Epidermal melanocyte (primary cell): ENCODE measurements around the gene ZNF616.

Experiments used
- DNase-seq: peaks from one replicate; pipeline ENCODE4 v3.0.0; 2011; ENCODE audit warnings: low spot score; ENCODE audit not compliant: insufficient read length

ZNF616 gene

DNA sequence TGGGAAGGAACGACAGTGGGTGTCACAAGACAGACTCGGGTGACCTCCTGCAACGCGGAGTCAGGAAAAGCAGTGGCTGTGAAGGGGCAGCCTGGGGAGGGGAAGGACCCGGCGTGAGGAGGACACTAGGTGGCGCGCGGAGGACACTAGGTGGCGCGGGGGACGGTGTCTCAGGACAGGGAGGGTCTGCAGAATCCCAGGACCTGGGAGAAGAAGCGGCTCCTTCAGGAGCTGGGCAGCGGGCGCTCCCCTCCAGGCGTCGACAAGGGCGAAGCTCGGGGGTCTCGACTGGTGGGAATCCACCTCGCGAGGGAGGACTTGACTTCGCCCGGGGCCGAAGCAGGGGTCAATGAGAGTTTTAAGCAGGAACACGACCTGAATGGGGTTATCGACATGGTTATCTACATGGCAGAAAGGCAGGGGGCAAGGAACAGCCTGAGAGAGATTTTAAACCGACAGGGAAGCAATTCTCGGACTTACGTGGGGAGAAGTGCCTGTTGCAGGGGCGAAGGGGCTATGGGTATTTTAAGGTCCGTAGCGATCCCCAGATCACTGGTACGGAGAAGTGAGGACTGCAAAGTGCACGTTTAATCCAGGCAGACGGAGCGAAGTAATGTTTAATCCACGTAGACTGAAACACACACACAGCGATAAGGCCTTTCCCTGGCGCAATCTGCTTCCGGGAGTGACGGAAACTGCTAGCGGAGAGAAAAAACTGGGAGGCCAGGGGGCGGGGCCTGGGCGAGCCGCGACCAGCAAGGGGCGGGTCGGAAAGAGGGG is at the start of gene ZNF616:
Gene ZNF616 (minus strand): TSS at position 687 of the 780 bp plus-strand sequence. CDS start 9,426 bp downstream, outside the sequence.
- peak; percentile 63 for DNase-seq

DNA sequence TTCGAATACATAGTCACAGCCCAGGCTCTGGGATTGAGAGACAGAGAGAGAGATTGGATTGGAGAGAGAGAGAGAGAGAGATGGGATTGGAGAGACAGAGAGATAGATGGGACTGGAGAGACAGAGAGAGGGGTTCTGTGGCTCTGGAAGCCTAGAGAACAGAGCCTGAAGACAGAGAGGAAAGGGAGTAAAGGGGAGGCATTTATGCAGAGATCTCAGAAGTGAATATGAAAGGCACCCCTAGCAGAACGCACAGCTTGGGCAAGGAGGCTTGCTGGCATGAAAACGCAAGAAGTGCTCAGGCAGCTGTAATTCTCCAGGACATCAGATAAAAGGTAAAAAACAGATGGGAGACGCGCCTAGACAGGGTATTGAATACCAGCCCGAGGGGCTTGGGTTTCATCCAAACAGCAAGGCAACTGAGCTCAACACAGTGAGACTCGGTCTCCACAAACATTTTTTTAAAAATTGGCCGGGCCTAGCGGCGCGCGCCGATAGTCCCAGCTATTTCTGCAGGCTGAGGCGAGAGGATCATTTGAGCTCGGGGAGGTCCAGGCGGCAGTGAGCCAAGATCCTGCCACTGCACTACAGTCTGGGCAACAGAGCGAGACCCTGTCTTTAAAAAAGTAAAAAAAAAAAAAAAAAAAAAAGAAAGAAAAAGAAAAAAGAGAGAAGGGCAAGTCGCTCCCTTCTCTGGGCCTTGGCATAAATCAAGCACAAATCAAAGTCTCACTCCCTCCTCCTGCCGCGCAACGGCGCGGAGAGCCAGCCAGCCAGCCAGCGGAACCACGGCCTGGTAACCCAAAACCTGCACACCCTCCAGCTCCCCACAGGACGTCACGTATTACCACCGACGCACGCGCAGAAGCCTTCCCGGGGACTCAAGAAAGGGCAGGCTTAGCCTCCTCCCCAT is 49.3 kb upstream of the ZNF616 start:
- DNase-seq = no peak

DNA sequence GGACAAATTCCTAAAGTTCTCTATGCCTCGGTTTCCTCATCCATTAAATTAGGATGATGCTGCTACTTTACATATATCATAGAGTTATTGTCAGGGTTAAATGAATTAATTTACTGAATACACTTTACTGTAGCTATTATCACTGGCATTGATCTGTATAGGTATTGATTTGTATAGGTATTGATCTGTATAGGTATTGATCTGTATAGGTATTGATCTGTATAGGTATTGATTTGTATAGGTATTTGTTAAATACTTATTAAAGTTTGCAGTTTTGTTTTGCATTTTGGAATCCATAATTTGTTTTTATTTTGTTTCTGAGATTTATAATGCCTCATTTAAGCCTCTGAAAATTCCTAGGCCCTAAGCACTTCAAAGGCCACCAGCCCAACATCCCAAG is 47.7 kb upstream of the ZNF616 start:
- no peak for DNase-seq

DNA sequence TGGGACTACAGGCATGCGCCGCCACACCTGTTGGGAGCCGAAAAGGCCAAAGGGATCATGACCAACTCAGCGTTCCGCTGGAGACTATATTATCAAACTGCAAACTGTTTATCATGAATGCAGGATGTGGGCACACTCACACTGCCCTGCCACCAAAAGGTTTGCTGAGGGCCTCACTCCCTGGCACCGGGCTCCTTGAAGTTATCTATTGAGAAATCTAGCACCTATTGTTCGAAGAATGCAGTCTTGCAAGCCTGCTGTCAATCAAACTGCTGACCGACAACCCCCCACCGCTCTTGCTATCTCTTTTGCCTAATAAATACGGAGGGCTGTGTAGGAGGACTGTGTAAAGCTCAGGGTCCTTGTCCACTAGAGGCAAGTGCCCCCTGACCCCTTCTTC is 36.8 kb upstream of the ZNF616 start:
- DNase-seq = no peak

DNA sequence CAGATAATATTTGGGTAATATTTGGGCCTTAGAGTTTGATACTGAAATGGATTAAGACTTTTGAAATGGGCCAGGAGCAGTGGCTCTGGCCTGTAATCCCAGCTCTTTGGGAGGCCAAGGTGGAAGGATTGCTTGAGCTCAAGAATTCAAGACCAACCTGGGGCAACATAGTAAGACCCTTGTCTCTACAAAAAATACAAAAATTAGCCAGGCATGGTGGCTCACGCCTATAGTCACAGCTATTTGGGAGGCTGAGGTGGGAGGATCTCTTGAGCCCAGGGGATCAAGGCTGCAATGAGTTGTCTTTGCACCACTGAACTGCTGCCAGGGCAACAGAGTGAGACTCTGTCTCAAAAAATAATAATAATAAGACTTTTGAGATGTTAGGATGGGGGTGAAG is 32.6 kb upstream of the ZNF616 start:
- no peak for DNase-seq

DNA sequence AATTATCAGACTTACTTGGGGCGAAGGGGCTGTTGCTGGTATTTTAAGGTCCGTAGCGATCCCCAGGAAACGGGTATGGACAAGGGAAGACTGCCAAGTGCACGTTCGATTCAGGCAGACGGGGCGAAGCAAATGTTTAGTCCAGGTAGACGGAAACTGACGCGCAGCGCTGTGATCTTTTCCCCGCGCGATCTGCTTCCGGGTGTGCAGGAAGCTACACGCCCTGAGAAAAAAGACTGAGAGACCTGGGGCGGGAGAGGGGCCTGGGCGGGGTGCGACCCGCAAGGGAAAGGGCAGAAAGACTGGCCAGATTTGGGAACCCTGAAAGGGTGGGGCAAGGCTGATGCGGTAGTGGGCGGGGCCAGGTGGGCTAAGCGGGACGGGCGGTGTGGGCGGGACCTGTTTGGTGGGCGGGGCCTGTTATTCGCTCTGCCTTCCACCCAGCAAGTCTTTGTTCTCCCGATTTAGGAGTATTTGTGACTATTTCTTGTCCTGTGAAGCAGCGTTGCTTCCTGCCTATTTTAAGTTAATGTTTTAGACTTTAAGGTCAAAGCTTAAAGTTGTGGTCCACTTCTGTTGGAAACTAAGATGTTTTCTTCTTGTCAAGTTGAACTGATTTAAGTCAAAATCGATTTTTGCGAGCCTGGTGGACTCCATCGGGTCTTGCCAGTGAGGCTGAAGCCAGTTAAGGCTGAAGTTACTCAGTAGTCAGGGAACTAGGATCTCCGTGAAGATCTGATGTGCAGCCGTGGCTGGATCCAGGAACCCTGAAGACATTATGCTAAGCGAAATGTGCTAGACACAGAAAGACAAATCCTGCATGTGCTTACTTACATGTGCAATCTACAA is 31.8 kb upstream of the ZNF616 start, which contains the start of gene ZNF836:
Gene ZNF836 (minus strand): TSS at position 301 of the 849 bp plus-strand sequence. CDS start 3,549 bp downstream, outside the sequence.
- DNase-seq = peak; percentile 88

DNA sequence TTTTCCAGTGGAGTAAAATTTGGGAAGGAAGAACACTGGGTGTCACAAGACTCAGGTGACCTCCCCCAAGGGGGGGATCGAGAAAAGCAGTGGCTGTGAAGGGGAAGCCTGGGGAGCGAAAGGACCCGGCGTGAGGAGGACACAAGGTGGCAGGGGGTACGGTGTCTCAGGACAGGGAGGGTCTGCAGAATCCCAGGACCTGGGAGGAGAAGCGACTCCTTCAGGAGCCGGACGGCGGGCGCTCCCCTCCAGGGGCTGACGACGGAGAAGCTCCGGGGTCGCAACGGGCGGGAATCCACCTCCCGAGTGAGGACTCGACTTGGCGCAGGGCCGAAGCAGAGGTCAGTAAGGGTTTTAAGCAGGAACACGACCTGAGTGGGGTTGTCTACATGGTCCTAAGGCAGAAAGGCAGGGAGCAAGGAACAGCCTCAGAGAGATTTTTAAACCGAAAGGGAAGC is 31.2 kb upstream of the ZNF616 start:
- no peak for DNase-seq

DNA sequence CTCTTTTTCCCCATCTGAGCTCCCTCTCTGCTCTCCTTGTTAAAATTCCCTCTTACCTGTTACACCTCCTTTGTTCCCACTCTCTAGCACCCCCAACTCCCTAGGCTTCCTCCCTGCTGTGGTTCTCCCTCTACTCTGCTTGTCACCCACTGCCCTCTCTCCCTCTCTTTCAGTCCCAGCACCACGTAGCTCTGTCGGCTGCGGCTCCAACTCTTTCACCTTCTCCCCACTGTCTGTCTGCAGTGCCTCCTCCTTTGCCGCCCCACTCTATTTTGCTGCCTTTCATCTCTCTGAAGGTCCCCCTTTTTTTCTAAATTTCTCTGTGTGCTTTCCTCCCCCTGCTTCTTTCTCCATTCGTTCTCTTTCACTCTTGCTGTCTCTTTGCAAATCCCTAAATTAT is 30.6 kb upstream of the ZNF616 start:
- DNase-seq = no peak

DNA sequence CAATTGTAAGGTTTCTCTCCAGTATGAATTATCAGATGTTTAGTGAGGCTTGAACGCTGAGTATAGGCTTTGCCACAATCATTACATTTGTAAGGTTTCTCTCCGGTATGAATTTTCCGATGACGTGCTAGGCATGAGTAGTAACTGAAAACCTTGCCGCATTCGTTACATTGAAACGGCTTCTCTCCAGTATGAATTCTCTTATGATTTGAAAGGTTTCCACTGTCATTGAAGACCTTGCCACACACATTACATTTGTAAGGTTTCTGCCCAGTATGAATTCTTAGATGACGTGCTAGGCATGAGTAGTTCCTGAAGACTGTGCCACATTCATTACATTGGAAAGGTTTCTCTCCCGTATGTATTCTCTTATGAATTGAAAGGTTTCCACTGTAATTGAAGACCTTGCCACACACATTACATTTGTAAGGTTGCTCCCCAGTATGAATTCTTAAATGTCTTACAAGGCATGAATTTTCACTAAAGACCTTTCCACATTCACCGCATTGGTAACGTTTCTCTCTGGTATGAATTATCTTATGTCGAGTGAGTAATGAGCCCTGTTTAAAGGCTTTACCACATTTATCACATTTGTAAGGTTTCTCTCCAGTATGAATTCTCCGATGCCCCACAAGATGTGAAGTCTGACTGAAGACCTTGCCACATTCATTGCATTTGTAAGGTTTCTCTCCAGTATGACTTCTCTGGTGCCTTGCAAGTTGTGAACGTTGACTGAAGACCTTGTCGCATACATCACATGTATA is 16.0 kb upstream of the ZNF616 start:
- DNase-seq = no peak

DNA sequence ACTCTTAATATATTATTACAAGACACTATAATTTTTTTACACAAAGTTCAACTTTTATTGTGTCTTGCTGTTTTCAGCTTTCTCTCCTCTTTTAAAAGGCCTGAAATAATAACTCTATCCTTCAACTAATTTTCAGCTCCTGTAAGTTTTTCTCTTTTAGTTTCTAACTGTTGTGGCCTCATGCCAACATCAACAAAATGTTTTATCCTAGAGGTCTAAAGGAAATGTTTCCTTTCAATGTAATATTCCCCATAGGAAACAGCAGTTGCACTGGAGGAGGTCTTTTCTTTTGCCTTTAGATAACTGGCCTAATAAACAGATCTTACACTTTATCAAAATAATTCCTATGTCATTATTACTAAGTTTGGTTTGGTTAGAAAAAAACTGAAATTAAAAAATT is 8.5 kb upstream of the ZNF616 start:
- no peak for DNase-seq

DNA sequence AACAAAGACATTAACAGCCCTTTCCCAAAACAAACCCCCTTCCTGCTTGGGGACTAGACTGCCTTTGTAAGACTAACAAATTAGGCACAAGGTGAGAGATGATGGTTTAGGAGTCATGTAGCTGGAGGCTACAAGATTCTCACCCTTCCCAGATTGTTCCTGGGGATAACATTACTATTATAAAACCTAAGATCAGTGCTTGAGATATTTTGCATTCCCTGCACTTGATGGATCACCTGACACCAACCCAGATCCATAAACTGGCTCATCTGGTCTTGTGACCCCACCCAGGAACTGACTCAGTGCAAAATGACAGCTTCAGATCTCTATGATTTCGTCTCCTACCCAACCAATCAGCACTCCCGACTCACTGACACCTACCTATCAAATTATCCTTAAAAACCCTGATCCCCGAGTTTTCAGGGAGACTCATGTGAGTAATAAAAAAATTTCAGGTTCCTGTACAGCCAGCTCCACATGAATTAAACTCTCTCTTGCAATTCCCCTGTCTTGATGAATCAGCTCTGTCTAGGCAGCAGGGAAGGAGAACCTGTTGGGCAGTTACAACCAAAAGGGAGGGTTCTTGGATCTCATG is 2.4 kb upstream of the ZNF616 start:
- DNase-seq = no peak

DNA sequence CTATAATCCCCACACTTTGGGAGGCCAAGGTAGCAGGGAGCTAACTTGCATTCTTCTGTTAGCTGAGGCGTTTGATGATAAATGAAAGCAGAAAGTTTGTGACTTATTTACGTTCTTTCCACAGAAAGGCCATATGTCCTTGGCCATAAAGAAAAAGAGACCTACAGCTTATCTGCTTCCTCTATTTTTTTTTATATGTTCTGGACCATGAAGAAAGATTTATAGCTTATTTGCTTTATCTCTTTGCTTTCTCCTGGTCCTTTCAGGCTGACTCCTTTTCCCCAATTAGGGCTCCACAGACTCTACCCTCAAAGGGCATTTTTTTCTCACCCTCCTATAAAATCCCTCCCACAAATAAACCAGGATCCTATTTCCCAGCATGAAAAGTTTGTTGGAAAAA is 1.5 kb upstream of the ZNF616 start:
- no peak for DNase-seq

DNA sequence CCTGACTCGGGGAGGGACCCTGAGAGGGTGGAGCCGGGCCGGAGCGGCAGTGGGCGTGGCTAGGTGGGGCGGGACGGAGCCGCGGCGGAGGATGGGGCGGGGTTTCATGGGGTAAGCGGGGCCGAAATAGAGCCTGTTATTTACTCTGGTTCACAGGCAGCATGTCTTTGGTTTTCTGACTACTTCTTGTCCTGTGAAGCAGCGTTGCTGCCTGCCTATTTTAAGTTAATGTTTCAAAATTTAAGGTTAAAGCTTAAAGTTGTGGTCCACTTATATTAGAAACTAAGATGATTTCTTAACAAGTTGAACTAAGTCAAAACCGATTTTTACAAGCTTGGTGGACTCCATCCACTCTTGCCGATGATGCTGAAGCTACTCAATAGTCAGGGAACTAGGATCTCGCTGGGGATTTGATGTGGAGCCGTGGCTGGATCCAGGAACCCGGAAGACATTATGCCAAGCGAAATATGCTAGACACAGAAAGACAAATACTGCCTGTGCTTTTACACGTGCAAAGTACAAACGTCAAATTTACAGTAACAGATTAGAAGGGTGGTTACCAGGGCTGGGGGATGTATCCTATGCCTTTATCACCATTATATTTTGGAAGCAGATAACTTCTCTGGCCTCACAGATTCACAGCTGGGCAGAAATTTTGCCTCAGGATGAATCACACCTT is 433 bp upstream of the ZNF616 start:
- peak; percentile 86 for DNase-seq

DNA sequence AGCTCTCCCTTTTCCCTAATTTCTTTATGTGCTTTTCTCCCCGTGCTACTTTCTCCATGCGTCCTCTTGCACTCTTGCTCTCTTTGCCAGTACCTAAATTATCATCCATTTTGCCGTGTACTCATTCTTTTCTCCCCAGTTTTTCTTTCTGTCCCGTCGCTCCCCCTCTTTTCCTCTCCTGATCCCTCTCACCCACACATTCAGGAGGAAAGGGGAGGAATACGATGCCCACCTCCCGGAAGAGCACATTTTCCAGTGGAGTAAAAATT is 821 bp downstream of the ZNF616 start:
- DNase-seq = no peak

DNA sequence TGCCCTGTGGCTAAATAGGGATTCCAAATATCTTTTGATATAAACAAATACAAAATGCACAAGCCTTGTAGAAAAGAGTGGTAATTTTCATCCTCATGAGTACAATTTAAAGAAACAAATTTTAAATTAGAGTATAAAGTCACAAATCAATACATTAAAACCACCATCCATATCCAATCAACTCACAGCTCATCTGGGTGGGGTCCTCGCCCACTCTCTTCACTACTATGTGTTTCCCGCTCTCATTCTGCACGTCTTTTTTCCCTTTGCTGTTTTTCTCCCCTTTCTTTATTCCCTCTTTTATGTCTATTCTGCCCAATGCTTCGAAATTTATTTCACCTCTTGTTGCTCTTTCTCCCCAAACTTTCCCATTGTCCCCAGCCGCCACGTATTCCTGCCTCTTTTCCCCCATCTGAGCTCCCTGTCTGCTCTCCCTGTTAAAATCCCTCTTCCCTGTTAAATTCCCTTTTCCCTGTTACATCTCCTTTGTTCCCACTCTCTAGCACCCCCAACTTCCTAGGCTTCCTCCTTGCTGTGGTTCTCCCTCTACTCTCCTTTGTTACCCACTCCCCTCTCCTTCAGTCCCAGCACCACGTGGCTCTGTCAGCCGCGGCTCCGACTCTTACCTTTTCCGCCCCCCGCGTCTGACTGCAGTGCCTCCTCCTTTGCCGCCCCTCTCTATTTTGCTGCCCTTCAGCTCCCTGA is 1.3 kb downstream of the ZNF616 start:
- no peak for DNase-seq

DNA sequence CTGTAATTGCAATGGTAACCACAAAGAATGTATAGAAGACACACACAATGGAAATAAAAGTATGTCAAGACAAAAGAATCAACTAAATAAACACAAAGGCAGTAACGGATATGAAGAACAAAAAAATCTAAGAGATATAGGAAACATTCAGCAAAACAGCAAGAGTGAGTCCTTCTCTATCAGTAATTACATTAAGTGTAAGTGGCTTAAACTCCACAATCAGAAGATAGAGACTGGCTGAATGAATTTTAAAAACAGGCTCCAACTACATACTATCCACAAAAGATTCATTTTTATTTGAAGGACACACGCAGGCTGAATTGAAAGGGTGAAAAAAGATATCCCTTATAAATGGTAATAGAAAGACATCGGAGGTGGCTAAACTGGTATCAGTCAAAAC is 19.5 kb downstream of the ZNF616 start:
- DNase-seq = no peak

DNA sequence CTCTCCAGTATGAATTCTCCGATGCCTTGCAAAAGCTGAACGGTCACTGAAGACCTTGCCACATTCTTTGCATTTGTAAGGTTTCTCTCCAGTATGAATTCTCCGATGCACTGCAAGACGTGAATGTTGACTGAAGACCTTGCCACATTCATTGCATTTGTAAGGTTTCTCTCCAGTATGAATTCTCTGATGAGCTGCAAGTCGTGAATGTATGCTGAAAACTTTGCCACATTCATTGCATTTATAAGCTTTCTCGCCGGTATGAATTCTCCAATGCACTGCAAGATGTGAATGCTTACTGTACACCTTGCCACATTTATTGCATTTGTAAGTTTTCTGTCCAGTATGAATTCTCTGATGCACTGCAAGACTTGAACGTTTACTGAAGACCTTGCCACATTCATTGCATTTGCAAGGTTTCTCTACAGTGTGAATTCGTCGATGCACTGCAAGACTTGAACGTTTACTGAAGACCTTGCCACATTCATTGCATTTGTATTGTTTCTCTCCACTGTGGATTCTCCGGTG is 24.1 kb downstream of the ZNF616 start:
- no peak for DNase-seq

DNA sequence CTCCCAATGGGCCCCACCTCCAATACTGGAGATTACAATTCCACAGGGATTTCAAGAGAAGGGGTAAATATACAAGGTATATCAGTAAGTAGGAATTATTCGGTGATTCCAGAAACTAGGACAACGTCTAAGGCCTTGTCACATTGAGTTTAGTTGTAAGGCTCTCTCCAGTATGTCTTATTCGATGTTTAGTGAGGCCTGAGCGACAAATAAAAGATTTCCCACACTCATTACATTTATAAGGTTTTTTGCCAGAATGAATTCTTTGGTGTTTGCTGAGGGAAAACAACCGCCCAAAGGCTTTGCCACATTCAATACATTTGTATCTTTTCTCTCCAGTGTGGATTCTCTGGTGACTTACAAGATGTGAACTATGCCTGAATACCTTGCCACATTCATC is 25.0 kb downstream of the ZNF616 start:
- no peak for DNase-seq

DNA sequence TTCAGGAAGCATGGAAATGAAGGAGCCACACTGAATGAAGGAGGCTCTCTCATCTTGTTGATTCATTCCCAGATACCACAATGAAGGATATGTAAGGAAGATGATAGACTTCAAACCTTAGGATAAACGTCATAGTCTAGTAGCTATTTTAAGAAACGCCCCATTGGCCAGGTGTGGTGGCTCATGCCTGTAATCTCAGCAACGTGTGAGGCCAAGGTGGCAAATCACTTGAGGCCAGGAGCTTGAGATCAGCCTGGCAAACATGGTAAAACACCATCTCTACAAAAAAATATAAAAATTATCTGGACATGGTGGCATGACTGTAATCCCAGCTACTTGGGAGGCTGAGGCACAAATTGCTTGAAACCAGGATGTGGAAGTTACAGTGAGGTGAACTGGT is 27.1 kb downstream of the ZNF616 start:
- DNase-seq = no peak
